Neural cell (in vitro differentiated cells): Measurements from ENCODE around the gene GASK1A. TPM values are rescaled to one million over a fixed set of nuclear protein-coding genes. Genes with fewer than 3 reads are reported as not detected.

Experiments used
- H2AFZ ChIP-seq: fragments of 200-600, 300-800 bp; sonication (generic), shearing (Covaris generic); 2 replicates; pipeline ENCODE4 v1.6.0; 2014; ENCODE audit warnings: low read depth, mild to moderate bottlenecking, antibody characterized with exemption, low read length, moderate library complexity
- H3F3A ChIP-seq: fragments of 200-600 bp; shearing (Covaris generic); 2 replicates; pipeline ENCODE4 v1.6.1; 2016; ENCODE audit warnings: mild to moderate bottlenecking, moderate library complexity, mixed read lengths, antibody characterized with exemption, low read length; ENCODE audit not compliant: insufficient read depth, poor library complexity, severe bottlenecking
- H3K27ac ChIP-seq: fragments of 200-600, 300-800 bp; sonication (generic), shearing (Covaris generic); 2 replicates; pipeline ENCODE4 v1.5.1; 2014; ENCODE audit warnings: mild to moderate bottlenecking, low read length, moderate library complexity
- H3K27me3 ChIP-seq: fragments of 300-800, 200-600 bp; sonication (generic), shearing (Covaris generic); 2 replicates; pipeline ENCODE4 v1.6.0; 2014; ENCODE audit warnings: mild to moderate bottlenecking, low read depth, low read length, moderate library complexity; ENCODE audit not compliant: insufficient read depth
- H3K36me3 ChIP-seq: fragments of 300-800, 200-600 bp; sonication (generic), shearing (Covaris generic); 2 replicates; pipeline ENCODE4 v1.5.1; 2014; ENCODE audit warnings: mild to moderate bottlenecking, antibody characterized with exemption, low read length, moderate library complexity; ENCODE audit not compliant: insufficient read depth
- H3K4me2 ChIP-seq: fragments of 300-800, 200-600 bp; sonication (generic), shearing (Covaris generic); 2 replicates; pipeline ENCODE4 v1.6.0; 2014; ENCODE audit warnings: mild to moderate bottlenecking, low read length
- H3K4me3 ChIP-seq: fragments of 300-800, 200-600 bp; sonication (generic), shearing (Covaris generic); 2 replicates; pipeline ENCODE4 v1.5.1; 2014; ENCODE audit warnings: mild to moderate bottlenecking, low read length, moderate library complexity
- H3K79me2 ChIP-seq: fragments of 200-600 bp; shearing (Covaris generic); replicated peaks from 2 replicates; pipeline ENCODE4 v1.6.0; 2014; ENCODE audit warnings: mild to moderate bottlenecking, low read length, moderate library complexity; ENCODE audit not compliant: insufficient read depth
- H3K9ac ChIP-seq: fragments of 300-800, 200-600 bp; sonication (generic), shearing (Covaris generic); 2 replicates; pipeline ENCODE4 v1.6.1; 2016; ENCODE audit warnings: mild to moderate bottlenecking, low read length, mixed read lengths
- H3K9me2 ChIP-seq: fragments of 200-600 bp; shearing (Covaris generic); 2 replicates; pipeline ENCODE4 v1.6.1; 2016; ENCODE audit warnings: mild to moderate bottlenecking, low read length, mixed read lengths; ENCODE audit not compliant: insufficient read depth
- H3K9me3 ChIP-seq: fragments of 200-600, 300-800 bp; sonication (generic), shearing (Covaris generic); 2 replicates; pipeline ENCODE4 v1.6.1; 2016; ENCODE audit warnings: mild to moderate bottlenecking, mixed run types, low read length, moderate library complexity, mixed read lengths
- H4K20me1 ChIP-seq: fragments of 200-600 bp; shearing (Covaris generic); 2 replicates; pipeline ENCODE4 v1.6.1; 2016; ENCODE audit warnings: mild to moderate bottlenecking, mixed run types; ENCODE audit not compliant: insufficient read depth
- CTCF ChIP-seq: fragments of 450-650 bp; IDR thresholded peaks from 2 replicates; pipeline ENCODE4 v1.5.1; 2014; ENCODE audit warnings: antibody characterized with exemption, mild to moderate bottlenecking, moderate library complexity; ENCODE audit not compliant: poor library complexity, severe bottlenecking
- EP300 ChIP-seq: fragments of 450-650 bp; conservative IDR thresholded peaks from 2 replicates; pipeline ENCODE4 v1.6.1; 2014; ENCODE audit warnings: antibody characterized with exemption, mild to moderate bottlenecking, moderate library complexity; ENCODE audit not compliant: poor library complexity, severe bottlenecking
- EZH2 ChIP-seq: fragments of 200-600, 300-800 bp; shearing (Covaris generic), sonication (generic); IDR thresholded peaks from 2 replicates; pipeline ENCODE4 v1.6.1; 2014; ENCODE audit warnings: antibody characterized with exemption, low read length, borderline replicate concordance, mild to moderate bottlenecking; ENCODE audit not compliant: insufficient read depth, poor library complexity, severe bottlenecking
- MXI1 ChIP-seq: fragments of 450-650 bp; conservative IDR thresholded peaks from 2 replicates; pipeline ENCODE4 v1.6.1; 2014; ENCODE audit warnings: antibody characterized with exemption, mild to moderate bottlenecking; ENCODE audit not compliant: poor library complexity, severe bottlenecking
- POLR2AphosphoS5 ChIP-seq: IDR thresholded peaks from 2 replicates; pipeline ENCODE4 v1.6.1; 2012
- RAD21 ChIP-seq: fragments of 450-650 bp; conservative IDR thresholded peaks from 2 replicates; pipeline ENCODE4 v1.6.1; 2014; ENCODE audit warnings: antibody characterized with exemption, mild to moderate bottlenecking, moderate library complexity
- REST ChIP-seq: IDR thresholded peaks from 2 replicates; pipeline ENCODE4 v1.6.1; 2012; ENCODE audit warnings: borderline replicate concordance
- SMC3 ChIP-seq: fragments of 450-650 bp; conservative IDR thresholded peaks from 2 replicates; pipeline ENCODE4 v1.6.1; 2014; ENCODE audit warnings: antibody characterized with exemption, mild to moderate bottlenecking, moderate library complexity; ENCODE audit not compliant: poor library complexity
- TAF1 ChIP-seq: IDR thresholded peaks from 2 replicates; pipeline ENCODE4 v1.6.1; 2012; ENCODE audit warnings: low read depth
- polyA plus RNA-seq: library from polyadenylated mRNA; depleted of rRNA; stranded (reverse); fragments of >200 nt; gene quantifications from 2 replicates; pipeline ENCODE4 v1.2.3, GENCODE V29; 2014

The GASK1A gene
- polyA plus RNA-seq, 1 donor from 2014 or later, result not detected

GRCh38 chr3:43015572-43015971 is 36.5 kb downstream of the GASK1A start:
- Histone ChIP-seq H4K20me1 (no peaks in the 10 kb centered on the region), H3K27me3 (no peaks in the 10 kb centered on the region), H2AFZ (no peak overlapping the region), H3K27ac (no peak overlapping the region), H3K36me3 (no peaks in the 10 kb centered on the region), H3K79me2 (no peaks in the 10 kb centered on the region), H3K9me2 (no peaks in the 10 kb centered on the region), H3K4me2 (no peak overlapping the region), H3K9me3 (no peaks in the 10 kb centered on the region), H3K9ac (no peak overlapping the region), H3K4me3 (no peak overlapping the region), H3F3A (no peaks in the 10 kb centered on the region)
- TF ChIP-seq RAD21 (no peak), EZH2 (no peak), POLR2AphosphoS5 (no peak), EP300 (no peak), CTCF (no peak), SMC3 (no peak), REST (no peak), MXI1 (no peak), TAF1 (no peak)

GRCh38 chr3:43015991-43016865 is 37.1 kb downstream of the GASK1A start:
- Histone ChIP-seq H3K79me2 (no peaks in the 10 kb centered on the region), H3K27me3 (no peaks in the 10 kb centered on the region), H3K4me2 (no peak overlapping the region), H3K9ac (no peak overlapping the region), H3K36me3 (no peaks in the 10 kb centered on the region), H3K27ac (no peak overlapping the region), H4K20me1 (no peaks in the 10 kb centered on the region), H2AFZ (no peak overlapping the region), H3F3A (no peaks in the 10 kb centered on the region), H3K4me3 (no peak overlapping the region), H3K9me3 (no peaks in the 10 kb centered on the region), H3K9me2 (no peaks in the 10 kb centered on the region)
- TF ChIP-seq CTCF, result no peak
- no peak for TF ChIP-seq POLR2AphosphoS5
